SU-DHL-6 (cell line): ENCODE data around the gene KIF16B.

ENCODE experiments used
- EZH2phosphoT487 ChIP-seq: fragments of 200-600 bp; sonication (generic), shearing (Covaris generic); conservative IDR thresholded peaks from 2 replicates; pipeline ENCODE4 v1.6.1; 2018; ENCODE audit warnings: mild to moderate bottlenecking, antibody characterized with exemption, low read length, moderate library complexity, mixed read lengths
- TF ChIP-seq, protein P1 (sequence below): fragments of 200-600 bp; sonication (generic); IDR thresholded peaks from one replicate; pipeline ENCODE4 v1.5.1; 2017; ENCODE audit warnings: antibody characterized with exemption, mild to moderate bottlenecking, low read length, moderate library complexity; ENCODE audit not compliant: insufficient read depth, poor library complexity, severe bottlenecking

DNA sequence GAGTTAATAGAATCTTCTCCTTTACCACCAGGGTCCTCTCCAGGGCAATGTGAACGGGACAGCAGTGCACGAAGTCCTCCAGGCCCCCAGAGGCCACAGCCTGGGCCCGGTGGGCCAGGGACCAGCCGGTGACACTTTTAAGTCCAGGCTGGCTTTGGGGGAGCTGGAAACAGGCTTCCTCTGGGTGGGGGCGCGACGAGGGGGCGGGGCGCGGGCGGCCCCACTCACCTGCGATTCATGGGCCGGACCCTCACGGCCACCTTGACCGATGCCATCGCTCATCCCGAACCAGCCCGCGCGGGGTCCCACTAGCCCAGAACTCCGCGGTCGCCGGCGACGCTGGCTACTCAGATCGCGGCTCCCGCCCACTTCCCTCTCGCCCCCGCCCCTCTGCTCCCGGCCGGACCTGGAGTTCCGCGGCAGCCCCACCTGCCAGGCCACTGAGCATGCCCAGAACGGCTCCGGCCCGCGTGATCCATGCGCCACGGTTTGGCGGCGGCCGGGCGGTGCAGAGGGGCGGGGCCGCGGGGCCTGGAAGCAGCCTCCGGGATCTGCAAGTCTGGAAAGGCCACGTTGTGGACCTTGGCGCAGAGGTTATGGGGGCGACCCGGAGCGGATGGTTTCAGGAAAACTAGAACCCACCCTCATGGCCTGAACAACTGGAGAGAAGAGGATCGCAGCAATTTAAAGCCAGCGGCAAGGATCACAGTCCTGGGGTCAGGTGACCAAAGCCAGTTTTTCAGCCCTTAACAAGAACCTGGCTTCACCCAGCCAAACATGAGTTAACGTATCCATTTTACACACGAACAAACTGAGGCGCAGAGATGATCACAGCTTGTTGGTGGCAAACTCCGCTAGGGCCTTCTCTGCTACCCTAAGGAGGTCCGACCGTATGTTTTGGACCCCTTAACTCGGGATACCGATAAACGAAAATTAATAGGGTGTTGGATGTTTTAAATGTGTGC is at the start of gene KIF16B:
- TF ChIP-seq, protein P1, sequence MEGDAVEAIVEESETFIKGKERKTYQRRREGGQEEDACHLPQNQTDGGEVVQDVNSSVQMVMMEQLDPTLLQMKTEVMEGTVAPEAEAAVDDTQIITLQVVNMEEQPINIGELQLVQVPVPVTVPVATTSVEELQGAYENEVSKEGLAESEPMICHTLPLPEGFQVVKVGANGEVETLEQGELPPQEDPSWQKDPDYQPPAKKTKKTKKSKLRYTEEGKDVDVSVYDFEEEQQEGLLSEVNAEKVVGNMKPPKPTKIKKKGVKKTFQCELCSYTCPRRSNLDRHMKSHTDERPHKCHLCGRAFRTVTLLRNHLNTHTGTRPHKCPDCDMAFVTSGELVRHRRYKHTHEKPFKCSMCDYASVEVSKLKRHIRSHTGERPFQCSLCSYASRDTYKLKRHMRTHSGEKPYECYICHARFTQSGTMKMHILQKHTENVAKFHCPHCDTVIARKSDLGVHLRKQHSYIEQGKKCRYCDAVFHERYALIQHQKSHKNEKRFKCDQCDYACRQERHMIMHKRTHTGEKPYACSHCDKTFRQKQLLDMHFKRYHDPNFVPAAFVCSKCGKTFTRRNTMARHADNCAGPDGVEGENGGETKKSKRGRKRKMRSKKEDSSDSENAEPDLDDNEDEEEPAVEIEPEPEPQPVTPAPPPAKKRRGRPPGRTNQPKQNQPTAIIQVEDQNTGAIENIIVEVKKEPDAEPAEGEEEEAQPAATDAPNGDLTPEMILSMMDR = no peak
- no peak for TF ChIP-seq EZH2phosphoT487
